ENCODE data around the gene AGPAT3.

The AGPAT3 gene

DNA sequence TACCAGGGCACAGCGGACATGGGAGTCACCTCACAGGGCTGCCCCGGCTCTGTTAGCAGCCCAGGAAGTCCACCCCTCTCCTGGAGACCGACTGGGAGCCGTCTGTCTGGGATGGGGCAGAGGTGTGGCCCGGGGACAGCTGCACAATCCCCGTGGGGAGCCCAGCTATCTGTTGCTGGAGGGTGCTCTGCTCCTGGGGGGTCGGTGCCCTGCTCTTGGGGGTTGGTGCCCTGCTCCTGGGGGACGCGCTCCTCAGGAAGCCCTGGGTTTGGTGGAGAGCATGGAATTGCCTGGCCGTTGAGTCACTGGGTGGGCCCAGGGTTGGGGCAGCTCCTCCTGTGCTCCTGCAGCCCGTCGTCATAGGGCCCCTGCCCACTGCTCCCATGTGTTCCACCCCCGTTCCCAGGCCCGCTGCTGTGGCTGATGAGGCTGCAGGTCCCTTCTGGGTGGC is 39.3 kb downstream of the AGPAT3 start:
- in situ Hi-C loops (cut with MboI; ENCODE audit: low sequenced_read_pairs): no loop called here

DNA sequence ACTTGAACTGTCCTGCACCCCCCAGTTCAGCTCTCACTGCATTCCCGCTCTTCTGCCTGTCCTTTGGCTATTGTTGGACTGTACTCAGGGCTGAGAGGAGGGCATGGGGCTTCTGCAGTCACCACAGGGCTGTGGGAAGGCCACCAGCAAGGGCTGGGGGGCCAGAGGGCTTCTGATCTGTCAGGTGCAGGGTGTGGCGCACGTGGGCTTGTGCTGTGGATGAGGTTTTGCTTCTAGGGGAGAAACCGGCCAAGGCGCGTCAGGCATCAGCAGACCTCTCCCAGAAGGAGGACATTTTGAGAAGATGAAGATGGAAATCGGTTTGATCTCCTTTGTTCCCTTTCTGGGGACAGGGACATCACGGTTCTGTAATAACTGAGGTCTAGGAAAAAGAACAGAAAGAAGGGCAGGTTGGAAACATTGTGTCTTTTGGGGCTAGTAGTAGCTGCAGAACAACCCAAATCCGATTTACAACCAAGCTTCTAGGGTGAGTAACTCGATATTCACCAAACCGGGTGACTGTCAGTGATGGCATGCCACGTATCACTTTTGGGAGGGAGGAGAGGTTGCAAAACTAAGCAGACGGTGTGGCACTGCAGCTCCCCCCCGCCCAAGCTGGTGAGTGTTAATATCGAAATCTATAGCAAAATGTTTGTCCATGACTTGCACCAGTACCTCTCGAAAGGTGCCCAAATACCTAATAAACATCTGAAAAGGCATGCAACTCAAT is 40.9 kb downstream of the AGPAT3 start:
- in situ Hi-C loops (cut with MboI; ENCODE audit: low sequenced_read_pairs): no loop called here

DNA sequence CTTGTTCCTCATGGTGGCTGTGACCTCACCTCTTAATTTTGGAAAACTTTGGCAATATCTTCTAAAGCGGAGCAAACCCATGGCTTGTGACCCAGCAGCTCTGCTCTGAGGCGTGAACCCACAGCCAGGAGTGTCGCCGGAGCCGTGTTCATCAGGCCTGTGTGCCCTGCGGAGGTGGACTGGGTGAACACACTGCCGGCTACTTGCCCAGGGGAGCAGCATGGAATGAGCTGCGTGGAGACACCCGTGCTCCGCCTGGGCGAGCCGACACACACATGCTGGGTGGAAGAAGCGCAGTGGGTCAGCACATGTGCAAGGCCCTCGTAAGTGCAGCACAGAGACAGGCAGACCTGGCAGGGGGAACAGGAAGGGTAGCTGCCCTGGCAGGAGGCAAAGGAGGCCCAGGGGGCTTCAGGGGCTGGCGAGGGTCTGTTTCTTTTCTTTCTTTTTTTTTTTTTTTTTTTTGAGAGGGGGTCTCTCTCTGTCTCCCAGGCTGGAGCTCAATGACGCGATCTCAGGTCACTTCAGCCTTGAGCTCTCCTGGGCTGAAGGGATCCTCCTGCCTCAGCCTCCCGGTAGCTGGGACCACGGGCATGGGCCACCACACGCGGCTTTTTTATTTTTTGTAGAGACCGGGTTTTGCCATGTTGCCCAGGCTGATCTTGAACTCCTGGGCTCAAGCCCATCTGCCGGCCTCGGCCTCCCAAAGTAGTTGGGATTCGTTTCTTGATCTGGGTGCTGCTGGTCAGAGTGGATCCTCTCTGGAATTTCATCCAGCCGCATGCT is 41.8 kb downstream of the AGPAT3 start:
- in situ Hi-C loops (cut with MboI; ENCODE audit: low sequenced_read_pairs): no loop called here

DNA sequence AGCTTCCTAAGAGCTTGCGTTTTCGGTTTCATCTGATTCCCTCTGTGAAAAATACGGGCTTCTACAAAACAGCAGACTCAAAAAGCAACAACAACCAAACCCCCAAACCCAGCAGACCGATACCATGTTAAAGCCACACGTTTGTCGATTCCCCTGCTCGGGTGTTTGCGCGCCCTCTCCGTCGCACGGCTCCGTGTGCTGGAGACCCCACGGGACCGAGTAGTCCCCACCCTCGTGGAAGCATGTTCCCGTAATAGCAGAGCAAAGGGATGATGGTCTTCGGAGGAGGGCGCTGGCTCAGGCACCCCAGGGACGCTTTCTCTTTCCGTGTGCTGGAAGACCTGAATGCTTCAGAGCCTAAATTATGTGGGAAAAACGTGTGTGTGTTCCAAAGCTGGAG is 42.7 kb downstream of the AGPAT3 start:
- in situ Hi-C loops (cut with MboI; ENCODE audit: low sequenced_read_pairs): no loop called here

DNA sequence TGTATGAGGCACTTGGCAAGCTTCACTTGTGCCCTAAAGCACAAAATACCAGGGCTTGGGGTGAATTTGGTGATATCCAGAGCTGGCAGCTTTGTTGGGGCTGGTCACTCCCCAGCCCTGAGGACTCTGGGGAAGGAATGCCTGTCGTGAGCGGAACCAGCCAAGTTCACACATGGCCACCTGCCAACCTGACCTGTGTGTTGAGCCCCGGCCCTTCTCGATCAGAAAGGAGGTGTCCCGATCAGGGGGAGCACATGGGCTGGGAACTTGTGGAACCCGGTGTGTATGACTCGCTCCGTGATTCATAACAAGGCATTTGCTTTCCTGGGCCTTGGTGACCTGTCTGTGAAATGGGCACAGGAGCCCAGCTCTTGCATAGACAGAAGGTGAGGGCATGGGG is 43.1 kb downstream of the AGPAT3 start:
- in situ Hi-C loops (cut with MboI; ENCODE audit: low sequenced_read_pairs): no loop called here

DNA sequence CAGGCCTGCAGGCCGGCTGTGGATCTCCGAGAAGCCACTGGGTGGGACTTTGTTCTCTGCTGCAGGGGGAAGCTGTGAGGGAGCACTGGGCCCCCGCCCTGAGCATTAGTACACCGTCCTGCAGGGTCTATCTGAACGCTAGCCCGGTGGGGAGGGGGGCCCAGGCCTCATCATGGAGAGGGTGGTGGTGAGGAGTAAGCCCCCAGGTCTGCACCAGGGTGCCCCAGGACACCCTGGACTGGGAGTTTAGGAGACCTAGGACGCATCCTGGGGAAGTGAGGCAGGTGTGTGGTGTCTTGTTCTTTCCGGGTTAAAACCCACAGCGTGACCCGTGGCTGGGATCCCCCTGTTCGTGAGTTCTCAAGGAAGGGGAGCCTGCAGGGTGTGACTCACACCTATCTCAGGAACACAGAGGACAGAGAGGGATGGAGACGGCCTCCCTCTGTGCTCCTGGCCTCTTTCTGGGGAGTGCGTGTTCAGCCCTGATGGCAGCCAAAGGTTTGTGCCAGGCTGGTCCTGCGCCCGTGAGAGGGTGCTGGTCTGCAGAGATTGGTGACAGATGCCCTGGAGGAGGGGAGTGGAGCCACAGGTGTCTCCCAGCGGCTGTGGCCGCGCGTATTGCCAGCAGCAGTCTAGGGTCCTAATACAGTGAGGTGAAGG is 44.8 kb downstream of the AGPAT3 start:
- in situ Hi-C loops (cut with MboI; ENCODE audit: low sequenced_read_pairs): no loop called here

DNA sequence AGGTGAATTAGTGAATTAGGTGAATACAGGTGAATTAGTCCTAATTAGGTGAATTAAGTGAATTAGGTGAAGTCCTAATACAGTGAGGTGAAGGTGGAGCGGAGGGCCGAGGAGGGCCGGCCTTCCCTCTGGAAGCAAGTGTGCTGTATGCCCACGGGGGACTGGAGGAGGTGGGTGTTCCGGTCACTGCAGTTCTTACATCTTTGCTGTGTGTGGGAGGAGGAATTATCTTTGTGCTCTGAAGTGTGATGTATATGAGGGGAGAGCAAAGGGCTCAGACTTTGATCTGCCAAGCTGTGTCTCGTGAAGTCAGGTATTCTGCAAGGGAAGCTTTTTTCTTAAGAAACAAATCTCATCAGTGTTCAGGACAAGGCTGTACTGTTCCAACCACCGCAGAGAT is 45.4 kb downstream of the AGPAT3 start:
- in situ Hi-C loops (cut with MboI; ENCODE audit: low sequenced_read_pairs): no loop called here

DNA sequence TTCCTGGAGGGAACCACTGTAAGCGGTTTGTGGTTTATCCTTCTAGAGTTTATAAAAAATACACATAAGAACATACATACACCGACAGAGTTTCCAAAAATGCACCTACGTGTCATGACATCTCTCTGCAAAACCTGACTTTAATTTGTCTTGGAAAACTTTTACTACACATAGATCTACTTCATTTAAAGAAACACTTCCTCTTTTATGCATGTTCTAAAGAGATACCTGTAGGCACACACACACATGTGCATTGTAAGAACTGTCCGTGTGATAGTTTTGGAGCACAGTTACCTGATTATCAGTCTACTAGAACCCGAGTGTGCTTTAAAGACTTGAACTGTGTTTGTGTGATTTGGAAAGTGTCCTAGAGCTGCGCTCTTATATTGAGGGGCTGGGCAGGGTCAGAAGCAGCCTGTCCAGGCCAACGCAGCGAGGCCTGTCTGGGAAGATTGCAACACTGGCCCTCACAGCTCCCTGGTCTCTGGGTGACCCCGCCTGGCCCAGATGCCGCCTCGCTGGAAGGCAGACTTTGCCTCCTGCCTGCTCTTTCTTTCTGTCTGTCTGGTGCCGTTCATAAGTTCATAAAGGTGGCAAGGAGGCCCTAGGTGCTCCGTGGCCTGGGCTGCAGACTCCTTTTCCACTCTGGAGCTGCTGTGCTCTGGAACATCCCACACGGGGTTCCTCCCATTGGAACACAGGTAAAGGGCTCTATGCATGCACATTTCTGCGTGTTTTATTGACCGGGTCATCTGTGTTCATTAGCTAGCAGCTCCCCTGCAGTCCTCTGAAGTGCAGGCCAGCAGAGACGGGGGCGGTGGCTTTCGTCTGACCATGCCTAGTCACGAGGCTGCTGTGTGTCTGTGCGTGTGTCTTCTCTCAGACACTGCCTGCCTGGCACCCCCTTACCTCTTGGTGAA is 46.3 kb downstream of the AGPAT3 start:
- in situ Hi-C loops (cut with MboI; ENCODE audit: low sequenced_read_pairs): no loop called here

DNA sequence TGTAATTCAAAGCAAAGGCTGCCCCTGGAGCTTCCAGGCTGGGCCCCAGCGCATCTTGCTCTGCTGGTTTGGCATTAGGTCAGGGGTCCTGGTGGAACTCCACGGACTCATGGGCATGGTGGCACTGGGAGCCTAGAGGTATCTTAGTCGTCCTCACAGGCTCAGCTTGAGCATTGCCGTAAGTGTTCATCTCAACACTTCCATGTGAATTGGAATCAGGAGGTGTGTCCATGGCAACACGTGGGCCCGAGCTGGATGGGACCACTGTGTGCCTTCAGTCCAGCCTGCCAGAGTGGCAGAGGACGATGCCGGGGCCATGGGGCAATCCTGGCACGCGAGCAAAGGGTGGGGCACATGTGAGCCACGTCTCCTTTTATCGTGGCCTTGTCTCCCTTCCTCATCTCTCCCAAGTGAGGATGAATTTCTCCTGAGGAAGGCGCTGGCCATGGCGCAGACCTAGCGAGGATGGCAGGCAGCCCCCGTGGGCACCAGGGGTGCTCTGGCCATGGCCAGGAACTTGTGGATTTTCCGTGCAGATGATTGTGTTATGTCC is 47.0 kb downstream of the AGPAT3 start:
- in situ Hi-C loops (cut with MboI; ENCODE audit: low sequenced_read_pairs): no loop called here

DNA sequence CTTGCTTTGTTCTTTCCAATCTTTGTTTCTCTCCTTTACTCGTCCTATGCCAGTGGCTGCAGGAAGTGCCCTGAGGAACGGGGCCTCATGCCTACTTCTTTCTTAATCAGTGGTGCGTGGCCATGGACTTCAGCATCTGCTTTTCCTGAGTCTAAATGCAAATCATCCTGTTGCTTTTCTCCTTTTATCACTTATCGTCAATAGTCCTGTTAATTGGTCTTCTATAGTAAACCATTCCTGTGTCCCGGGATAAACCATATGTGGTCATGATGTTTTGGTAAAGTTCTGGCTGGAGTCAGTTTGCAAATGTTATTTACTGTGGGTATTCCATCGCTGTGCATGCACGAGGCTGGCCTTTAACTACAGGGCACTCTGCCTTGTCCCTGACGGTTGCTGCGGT is 47.5 kb downstream of the AGPAT3 start:
- in situ Hi-C loops (cut with MboI; ENCODE audit: low sequenced_read_pairs): no loop called here

DNA sequence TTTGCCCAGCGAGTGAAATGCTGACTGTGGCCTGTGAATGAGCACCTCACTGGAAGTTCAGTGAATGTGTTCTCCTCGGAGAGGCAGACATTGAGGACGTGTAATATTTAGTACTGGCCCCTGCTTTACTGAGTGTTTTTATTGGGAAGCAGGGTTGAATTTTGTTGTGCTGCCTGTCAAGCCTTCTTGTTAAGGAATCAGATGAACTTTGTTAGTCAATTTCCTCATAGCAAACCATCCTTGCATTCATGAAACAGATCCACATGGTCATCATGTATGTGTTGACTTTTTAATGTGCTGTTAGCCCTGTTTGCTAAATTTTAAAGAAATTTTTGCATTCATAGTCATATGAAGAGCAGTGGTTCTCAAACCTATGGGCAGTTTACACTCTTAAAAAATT is 47.9 kb downstream of the AGPAT3 start:
- in situ Hi-C loops (cut with MboI; ENCODE audit: low sequenced_read_pairs): no loop called here

DNA sequence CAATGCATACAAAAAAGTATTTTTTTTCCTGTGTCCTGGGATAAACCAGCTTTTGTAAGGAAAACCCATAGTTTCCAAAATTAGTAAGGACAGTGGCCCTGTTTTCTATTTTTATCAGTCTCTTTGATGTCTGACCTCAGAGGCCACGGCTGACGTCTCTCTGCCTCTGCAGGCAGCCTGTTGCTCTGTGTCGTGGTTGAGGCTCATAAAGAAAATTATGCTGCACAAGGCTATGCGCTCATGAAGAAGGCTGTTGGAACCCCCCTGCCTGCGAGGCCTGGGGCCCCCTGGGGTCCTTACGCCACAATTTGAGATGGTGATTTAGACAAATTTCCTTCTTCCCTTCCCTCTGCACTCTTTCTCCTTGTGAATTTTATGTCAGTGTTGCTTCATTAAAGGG is 48.9 kb downstream of the AGPAT3 start:
- in situ Hi-C loops (cut with MboI; ENCODE audit: low sequenced_read_pairs): no loop called here

DNA sequence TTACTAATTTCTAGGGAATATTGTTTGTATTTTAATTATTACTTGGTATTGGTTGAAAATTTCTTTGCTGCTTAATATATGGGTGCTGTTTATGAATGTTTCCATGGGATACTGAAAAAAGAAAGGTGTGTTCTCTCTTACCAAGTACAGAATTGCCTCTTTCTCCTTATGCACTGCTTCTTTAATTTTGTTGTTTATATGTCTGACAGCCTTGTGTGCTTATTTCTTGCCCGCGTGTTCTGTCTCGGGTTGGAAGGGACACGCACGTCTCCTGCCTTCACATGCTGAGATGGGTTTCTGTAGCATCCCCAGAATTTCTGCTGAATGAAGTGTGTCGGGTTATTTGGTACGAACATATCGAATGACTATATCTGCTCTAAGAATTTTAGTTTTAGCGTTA is 51.1 kb downstream of the AGPAT3 start:
- in situ Hi-C loops (cut with MboI; ENCODE audit: low sequenced_read_pairs): no loop called here

DNA sequence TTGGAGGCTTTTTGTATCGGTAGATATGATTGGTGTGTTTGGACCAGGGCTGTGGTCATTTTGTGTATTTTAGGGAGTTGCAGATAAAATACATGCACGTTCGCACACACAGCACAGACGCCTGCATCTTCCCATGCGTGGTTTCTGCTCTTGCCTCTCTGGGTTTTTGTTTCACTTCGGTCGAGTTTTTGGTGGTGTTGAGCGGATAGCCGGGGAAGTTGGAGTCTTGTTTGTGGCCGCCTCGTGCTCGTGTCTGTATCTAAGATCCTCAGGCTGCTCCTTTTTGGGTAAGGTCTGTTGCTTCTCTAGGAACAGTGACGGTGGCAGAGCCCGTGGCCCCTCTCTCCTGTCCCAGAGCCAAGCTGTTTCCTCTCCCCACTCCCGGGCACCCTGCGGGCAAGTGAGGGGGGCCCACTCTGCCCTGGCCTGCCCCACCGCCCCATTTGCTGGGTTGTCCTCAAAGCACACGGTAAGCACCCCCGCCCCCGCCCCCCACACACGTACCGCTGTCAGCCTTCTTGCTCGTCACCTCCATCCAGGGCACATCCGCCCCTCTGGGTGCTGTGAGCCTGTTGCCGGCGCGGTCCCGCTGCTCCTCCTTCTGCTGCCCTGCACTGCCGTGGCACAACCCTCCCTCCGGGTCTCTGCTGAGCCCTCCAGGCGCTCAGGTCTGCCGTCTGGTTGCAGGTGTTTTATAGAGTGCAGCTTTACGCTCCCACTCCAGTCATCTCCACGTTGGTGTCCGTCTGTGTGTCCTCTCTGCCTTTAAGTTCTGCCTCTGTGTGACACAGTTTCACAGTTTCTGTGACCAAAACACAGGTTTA is 51.9 kb downstream of the AGPAT3 start:
- in situ Hi-C loops (cut with MboI; ENCODE audit: low sequenced_read_pairs): no loop called here

DNA sequence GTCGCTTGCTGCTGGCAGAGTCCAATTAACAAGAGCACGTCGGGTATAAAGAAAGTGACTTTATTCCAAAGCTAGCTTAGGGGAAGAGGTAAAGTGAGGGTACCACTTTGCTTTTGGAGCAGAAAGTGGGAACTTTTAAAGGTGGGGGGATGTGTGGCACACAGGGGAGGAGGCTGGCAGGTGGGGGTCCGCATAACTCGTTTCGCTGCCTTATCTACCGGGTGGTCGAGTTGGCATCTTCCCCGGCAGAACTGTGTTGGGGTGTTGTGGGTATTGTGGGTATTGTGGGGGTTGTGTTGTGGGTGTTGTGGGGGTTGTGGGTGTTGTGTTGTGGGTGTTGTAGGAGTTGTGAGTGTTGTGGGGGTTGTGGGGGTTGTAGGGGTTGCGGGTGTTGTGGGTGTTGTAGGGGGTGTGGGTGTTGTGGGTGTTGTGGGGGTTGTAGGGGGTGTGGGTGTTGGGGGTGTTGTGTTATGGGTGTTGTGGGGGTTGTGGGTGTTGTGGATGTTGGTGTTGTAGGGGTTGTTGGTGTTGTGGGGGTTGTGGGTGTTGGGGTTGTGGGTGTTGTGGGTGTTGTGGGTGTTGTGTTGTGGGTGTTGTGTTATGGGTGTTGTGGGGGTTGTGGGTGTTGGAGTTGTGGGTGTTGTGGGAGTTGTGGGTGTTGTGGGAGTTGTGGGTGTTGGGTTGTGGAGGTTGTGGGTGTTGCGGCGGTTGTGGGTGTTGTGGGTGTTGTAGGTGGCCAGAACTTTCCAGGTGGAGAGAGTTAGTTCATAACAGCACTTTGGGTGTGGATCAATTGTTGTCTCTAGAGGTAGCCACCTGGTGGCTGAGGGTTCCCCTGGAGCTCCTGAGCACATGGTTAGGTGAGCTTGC is 52.7 kb downstream of the AGPAT3 start:
- in situ Hi-C loops (cut with MboI; ENCODE audit: low sequenced_read_pairs): no loop called here

DNA sequence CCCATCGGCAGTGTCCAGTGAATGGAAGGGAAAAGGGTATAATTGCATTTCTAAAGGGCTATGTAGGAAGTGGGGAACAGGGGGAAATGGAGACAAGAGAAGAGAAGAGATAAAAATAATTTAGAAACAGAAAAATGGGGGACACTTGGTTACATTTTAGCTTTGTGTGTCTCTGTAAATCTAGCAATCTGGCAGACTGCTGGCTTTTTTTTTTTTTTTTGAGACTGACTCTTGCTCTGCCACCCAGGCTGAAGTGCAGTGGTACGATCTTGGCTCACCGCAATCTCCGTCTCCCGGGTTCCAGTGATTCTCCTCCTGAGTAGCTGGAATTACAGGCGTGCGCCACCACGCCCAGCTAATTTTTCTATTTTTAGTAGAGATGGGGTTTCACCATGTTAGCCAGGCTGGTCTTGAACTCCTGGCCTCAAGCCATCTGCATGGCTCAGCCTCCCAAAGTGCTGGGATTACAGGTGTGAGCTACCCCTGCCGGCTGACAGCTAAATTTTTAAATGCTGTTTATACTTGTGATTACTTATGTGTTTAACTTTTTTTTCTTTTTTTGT is 53.4 kb downstream of the AGPAT3 start:
- in situ Hi-C loops (cut with MboI; ENCODE audit: low sequenced_read_pairs): no loop called here

DNA sequence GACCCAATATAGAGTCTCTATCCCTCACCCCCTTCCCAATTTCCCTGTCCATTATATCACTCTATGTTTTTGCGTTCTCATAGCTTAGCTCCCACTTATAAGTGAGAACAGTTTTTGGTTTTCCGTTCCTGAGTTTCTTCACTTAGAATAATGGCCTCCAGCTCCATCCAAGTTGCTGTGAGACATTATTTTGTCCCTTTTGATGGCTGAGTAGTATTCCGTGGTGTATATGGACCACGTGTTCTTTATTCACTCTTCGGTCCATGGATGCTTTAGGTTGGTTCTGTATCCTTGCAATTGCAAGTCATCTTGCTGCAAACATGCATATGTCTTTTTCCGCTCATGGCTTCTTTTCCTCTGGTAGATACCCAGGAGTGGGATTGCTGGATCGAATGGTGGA is 54.3 kb downstream of the AGPAT3 start:
- in situ Hi-C loops (cut with MboI; ENCODE audit: low sequenced_read_pairs): no loop called here
